GM19372 (cell line): ENCODE results near the gene RSF1.
"Not testable (repeated sequence)": the region's sequence is repeated elsewhere in the genome, so short reads cannot be mapped to it uniquely, and the experiment has no call there.

ENCODE experiments used
- ATAC-seq: cut with Tn5 transposase; IDR thresholded peaks from one replicate; pipeline ENCODE4 v1.9.1; 2021; ENCODE audit warnings: mild to moderate bottlenecking, low read depth, moderate library complexity; ENCODE audit not compliant: unreplicated experiment

The RSF1 gene, protein sequence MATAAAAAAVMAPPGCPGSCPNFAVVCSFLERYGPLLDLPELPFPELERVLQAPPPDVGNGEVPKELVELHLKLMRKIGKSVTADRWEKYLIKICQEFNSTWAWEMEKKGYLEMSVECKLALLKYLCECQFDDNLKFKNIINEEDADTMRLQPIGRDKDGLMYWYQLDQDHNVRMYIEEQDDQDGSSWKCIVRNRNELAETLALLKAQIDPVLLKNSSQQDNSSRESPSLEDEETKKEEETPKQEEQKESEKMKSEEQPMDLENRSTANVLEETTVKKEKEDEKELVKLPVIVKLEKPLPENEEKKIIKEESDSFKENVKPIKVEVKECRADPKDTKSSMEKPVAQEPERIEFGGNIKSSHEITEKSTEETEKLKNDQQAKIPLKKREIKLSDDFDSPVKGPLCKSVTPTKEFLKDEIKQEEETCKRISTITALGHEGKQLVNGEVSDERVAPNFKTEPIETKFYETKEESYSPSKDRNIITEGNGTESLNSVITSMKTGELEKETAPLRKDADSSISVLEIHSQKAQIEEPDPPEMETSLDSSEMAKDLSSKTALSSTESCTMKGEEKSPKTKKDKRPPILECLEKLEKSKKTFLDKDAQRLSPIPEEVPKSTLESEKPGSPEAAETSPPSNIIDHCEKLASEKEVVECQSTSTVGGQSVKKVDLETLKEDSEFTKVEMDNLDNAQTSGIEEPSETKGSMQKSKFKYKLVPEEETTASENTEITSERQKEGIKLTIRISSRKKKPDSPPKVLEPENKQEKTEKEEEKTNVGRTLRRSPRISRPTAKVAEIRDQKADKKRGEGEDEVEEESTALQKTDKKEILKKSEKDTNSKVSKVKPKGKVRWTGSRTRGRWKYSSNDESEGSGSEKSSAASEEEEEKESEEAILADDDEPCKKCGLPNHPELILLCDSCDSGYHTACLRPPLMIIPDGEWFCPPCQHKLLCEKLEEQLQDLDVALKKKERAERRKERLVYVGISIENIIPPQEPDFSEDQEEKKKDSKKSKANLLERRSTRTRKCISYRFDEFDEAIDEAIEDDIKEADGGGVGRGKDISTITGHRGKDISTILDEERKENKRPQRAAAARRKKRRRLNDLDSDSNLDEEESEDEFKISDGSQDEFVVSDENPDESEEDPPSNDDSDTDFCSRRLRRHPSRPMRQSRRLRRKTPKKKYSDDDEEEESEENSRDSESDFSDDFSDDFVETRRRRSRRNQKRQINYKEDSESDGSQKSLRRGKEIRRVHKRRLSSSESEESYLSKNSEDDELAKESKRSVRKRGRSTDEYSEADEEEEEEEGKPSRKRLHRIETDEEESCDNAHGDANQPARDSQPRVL (N-terminal part only)

DNA sequence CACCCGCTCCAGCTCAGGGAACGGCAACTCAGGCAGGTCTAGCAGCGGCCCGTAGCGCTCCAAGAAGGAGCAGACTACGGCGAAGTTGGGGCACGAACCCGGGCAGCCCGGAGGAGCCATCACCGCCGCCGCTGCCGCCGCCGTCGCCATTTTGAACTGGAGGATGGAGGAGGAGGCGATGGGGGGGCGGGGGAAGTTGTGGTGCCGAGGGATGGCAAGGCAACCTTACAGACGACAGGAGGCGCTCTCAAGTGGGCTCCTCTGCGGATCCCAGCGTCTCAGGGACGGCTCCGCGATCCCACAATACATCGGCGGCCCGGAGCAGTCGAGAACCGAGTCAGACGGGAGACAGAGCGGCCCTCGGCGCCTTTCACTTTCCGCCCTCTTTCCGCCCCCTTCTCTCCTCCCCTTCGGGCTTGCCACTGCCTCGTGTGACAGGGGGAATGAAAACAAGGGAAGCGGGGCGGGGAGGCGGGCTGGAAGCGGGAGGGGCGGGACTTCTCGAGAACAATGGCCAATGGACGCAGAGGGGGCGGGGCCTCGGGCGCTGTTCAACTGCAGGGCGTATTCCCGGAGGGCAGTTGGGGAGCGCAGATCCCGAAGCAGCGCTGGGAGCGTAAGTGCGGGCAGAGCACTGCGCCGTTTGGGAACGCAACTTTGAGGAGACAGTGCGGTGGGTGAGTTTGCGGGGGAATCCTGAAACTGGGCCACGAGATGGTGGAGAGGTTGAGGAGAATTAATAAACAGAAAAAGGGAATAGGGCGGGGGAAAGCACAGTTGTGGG is at the start of gene RSF1, which contains the start of gene AAMDC:
RSF1 (minus strand) TSS at position 158 of the 784 bp plus-strand sequence; CDS start at position 150, 8 bp downstream.
AAMDC (plus strand) TSS at position 580 of the 784 bp plus-strand sequence. CDS start 21,353 bp downstream, outside the sequence.
- peak; percentile 83 for ATAC-seq

DNA sequence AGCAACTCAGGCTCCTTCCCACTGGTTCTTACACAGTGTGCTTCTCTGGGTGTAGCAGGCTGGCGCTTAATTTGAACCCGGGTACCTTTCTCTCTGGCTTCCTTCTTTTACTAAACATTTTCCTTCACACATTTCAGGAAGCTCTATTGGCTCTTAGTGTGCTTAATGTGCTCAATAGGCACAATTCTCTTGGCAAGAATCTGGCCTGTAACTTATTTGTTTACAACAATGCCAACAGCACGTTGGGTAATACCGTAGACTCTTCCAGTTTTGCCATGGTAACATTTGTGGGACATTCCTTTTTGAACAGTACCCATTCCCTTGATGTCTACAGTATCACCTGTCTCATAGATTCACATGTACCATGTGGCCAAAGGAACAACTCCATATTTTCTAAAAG is 48.2 kb upstream of the RSF1 start:
- ATAC-seq: no peak

DNA sequence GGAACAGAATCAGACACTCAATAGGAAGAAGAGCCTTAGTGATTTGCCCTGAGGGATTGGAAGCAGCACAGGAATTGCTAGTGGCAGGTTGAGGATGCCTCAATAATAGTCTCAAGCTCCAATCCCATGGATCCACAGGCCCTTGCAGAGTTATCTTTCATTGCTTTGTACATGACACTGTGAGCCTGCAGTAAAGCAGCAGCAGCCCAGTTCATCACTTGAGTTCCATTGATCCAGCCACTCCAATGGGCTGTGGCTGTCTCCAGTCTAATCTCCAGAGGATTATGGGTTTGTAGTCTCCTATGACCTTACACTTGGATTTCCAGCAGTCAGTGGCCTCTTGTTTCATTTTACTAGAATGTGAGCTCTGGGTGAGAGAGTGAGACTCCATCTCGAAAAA is 45.8 kb upstream of the RSF1 start:
- no peak for ATAC-seq

DNA sequence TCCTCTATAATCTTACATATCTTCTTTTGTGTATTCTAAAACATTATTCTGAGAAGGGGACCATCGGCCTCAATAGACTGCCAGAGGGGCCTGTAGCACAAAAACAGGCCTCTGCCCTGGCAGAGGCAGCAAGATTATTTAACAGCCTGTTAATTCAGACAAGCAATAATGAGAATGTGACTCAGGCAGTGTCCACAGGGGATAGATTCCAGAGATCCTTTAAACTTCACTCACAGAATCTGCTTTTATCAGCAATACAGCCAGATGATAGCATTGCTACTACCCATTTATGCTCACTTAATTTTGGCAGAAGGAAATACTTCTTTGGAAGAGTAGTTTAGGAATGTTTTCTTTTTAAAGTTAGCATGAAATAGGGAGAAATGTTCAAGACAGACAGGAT is 45.3 kb upstream of the RSF1 start:
- no peak for ATAC-seq

DNA sequence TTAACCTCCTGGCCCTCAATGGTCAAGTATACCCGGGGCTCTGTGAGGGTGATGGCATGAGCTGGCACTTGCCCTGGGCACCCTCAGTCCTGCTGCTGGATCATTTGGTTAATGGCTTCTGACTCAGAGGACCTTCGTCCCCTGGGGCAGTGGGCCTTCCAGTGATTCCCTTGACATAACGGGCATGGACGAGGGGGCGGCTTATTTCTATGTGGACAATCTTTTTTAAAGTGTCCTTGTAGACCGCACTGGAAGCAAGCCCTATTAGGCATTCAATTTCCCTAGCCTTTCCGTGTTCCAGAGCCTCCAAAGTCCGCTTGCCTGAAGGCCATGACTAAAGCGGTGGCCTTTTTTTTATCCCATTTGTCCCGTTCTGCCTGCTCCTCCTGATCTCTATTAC is 40.9 kb upstream of the RSF1 start:
- not testable (repeated sequence) for ATAC-seq

DNA sequence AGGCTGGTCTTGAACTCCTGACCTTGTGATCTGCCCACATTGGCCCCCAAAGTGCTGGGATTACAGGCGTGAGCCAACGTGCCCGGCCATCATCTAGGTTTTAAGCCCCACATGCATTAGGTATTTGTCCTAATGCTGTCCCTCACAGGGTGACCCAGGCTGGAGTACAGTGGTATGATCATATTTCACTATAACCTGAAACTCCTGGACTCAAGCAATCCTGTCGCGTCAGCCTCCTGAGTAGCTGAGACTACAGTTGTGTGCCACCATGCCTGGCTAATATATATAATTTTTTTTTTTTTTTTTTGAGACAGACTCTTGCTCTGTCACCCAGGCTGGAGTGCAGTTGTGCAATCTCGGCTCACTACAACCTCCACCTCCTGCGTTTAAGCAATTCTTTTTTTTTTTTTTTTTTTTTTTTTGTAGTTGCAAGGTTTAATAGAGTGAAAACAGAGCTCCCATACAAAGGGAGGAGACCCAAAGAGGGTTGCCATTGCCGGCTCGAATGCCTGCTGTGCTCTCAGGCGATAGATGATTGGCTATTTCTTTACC is 37.5 kb upstream of the RSF1 start:
- not testable (repeated sequence) for ATAC-seq

DNA sequence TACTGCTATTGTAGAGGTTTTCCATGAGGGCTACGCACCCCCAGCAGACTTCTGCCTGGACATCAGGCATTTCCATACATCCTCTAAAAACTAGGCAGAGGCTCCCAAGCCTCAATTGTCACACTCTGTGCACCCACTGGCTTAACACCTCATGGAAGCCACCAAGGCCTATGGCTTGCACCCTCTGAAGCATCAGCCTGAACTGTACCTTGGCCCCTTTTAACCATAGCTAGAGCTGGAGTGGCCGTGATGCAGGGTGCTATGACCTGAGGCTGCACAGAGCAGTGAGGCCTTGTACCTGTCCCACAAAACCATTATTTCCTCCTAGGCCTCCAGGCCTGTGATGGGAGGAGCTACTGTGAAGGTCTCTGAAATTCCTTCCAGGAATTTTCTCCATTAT is 34.3 kb upstream of the RSF1 start:
- ATAC-seq: no peak

DNA sequence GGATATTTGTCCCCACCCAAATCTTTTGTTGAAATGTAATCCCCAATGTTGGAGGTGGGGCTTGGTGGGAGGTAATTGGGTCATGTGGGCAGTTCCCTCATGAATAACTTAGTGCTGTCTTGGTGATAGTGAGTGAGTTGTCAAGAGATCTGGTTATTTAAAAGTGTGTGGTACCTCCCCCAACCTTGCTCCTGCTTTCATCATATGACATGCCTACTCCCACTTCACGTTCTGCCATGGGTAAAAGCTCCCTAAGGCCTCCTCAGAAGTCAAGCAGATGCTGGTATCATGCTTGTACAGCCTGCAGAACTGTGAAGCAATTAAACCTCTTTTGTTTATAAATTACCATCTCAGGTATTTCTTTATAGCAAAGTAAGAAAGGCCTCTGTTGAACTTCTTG is 31.0 kb upstream of the RSF1 start:
- ATAC-seq: no peak

DNA sequence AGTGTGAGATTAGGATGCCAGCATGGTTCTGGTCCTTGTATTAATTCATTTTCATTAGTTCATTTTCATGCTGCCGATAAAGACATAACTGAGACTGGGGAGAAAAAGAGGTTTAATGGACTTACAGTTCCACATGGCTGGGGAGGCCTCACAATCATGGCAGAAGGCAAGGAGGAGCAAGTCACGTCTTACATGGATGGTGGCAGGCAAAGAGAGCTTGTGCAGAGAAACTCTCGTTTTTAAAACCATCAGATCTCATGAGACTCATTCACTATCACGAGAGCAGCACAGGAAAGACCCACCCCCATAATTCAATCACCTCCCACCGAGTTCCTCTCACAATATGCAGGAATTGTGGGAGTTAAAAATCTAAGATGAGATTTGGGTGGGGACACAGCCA is 23.2 kb upstream of the RSF1 start:
- not testable (repeated sequence) for ATAC-seq

DNA sequence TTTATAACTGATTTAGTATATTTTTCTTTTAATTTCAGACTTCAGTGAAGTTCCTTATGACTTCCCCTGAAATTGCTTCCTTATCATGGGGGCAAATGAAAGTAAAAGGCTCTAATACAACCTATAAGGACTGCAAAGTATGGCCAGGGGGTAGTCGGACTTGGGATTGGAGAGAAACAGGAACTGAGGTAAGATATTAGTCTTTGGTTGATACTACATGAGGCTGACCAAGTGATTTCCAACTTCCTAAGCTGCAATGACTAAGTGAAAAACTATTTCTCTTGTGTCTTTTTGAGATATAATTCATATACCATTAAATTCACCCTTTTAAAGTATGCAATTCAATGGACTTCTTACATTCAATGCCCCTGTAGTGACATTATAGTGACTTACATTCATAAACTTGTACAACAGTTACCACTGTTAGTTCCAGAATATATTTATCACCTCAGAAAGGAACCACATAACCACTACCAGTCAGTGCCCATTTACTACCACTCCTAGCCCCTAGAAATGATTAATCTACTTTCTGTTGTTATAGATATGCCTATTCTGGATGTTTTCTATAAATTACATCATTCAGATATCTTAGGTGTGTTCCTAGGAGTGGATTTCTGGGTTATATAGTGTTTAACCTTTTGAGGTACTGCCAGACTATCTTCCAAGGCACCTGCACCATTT is 22.1 kb upstream of the RSF1 start:
- ATAC-seq: no peak

DNA sequence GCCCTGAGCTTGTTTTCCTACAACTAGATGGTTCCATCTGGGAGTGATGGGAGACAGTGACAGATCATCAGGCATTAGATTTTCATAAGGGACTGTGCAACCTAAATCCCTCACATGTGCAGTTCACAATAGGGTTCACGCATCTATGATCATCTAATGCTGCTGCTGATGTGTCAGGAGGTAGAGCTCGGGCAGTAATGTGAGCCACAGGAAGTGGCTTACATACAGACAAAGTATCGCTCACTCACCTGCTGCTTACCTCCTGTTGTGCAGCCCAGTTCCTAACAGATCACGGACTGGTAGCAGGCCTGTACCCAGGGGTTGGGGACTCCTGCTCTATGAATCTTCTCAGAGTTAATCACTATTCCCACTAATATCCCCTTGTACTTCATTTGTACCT is 12.8 kb upstream of the RSF1 start:
- no peak for ATAC-seq

DNA sequence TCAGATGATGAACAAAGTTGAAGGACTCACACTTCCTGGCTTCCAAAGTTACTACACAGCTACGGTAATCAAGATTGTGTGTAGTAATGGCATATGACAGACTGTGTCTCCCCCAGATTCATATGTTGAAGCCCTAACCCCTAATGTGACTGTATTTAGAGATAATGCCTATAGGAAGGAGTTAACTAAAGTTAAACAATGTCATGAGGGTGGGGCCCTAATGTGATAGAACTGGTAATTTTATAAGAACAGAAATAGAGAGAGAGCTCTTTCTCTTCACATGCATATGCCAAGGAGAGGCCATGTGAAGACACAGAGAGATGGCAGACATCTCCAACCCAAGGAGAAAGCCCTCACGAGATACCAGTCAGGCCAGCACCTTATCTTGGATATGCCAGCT is 8.4 kb upstream of the RSF1 start:
- no peak for ATAC-seq

DNA sequence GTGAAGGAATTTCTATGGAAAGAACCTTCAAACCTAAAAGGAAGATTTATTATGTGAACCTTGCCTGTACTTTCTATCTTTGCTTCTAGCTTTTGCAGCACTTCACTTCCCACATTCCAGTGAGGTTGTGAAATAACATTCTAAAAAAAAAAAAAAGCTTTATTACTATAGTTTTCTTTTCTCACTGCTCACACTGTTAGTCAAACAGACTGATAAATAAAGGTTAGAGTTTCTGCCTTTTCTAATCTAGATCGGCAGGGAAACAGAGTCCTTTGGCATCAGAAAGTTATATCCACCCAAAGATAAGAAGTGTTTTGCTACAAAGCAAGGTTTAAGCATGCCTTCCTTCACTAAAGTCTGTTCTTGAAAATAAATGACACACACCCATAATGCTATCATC is 3.3 kb upstream of the RSF1 start:
- no peak for ATAC-seq

DNA sequence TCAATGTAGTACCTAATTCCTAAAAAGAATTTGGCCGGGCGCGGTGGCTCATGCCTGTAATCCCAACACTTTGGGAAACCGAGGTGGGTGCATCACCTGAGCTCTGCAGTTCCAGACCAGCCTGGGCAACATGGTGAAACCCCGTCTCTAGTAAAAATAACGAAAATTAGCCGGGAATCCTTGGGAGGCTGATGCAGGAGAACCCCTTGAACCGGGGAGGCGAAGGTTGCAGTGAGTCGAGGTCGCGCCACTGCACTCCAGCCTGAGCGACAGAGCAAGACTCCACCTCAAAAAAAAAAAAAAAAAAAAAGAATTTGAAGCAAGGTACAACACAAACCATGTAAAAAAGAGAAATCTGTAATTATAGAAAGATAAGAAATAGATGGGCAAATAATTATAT is 1.6 kb upstream of the RSF1 start:
- ATAC-seq: not testable (repeated sequence)

DNA sequence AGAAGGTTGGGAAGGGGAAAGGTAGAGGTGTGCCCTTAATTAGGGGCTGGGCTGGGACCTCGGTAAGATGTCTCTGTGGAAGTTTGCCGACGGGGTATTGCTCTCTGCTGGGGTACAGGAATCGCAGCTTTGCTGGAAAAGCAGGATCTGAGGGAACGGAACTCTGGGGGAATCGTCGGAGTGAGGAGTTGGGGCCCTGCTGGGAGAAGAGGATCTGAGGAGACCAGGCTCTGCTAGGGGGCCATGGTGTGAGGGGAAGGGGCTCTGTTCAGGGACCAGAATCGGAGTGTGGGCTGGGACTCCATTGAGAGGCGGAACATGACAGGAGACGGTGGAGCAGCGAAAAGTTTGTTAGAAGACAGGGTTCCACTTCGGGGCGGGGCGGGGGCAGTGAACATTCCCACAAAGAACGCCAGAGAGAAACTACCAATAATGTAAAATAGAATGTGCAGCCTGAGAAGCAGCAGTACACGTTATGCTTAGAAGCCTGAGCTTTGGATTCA is 878 bp upstream of the RSF1 start:
- ATAC-seq: no peak

DNA sequence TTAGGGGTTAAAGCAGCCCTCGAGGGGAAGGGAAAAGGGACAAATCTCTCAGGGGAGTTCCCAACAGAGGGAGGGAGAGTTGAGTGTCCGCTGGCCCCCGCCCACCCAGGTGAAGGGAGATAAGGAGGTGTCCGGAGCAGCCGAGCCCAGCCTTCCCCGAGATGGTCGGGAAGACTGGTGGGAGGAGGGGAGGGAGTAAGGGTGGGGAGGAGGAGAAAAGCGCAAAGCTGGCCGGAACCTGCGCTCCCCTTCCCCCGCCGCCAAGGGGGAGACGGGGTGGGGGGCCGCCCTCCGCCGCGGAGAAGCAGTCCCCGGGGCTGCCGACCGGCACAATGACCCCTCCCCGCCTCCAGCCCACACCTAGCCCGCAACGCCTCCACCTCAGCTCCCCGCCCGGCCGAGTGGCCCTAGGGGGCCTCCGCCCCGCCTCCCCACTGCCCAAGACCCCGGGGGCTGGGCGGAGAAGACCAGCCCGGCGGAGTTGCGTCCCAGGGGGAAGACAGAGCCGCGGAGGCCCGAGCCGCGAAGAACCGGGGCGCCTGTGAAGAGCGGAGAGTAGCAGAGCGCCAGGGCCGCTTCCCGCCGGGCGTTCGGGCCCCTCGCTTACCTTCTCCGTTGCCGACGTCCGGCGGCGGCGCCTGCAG is 479 bp downstream of the RSF1 start:
- ATAC-seq: peak; percentile 23

DNA sequence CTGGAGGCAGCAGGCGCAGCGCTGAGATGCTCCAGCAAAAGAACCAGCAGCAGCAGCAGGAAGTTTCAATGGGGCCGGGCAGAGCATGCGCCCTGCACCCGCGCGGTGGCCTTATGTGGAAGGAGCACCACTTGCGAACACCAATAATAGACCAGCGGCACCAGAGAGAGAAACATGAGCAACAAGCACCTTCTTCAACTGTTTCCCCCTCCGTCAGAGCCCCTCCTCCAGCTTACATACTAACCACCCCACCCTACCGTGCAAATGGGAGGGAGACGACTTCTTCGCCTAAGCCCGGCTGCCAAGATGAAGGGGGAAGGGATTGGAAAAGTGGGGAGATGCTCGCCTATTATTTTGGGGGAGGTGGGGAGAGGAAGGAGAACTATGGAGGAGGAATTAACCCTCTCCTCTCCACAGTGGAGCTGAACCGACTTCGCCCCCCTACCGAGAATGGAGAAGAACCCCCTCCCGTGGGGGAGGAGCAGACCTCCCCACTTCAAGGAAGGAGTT is 1.1 kb downstream of the RSF1 start:
- ATAC-seq: peak; percentile 38

DNA sequence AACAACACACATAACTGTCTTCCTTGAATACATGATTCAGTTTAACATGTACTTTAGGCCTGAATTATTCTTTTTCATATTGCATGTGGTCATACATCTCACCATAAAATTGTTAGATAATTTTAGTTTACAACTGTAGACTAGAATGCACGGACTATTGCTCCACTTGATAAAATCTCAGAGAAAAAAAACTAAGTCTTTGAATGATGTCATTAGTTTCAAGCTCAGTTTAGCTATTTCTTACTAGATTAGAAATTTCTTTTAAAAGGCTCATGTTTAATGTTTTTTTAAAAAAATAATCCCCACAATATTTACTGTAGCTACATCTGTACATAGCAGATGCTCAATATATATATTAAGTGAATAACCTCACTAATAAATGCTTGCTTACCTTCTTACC is 5.1 kb downstream of the RSF1 start:
- ATAC-seq: no peak
